SK-N-MC (cell line): ENCODE results near the gene GPR135.

ENCODE experiments used
- EZH2 ChIP-seq: fragments of 200-600 bp; sonication (generic); IDR thresholded peaks from one replicate; pipeline ENCODE4 v1.6.1; 2017; ENCODE audit warnings: antibody characterized with exemption
- FOXP2 ChIP-seq: optimal IDR thresholded peaks from 2 replicates; pipeline ENCODE3; 2011; ENCODE audit warnings: mild to moderate bottlenecking, moderate library complexity; ENCODE audit not compliant: insufficient read depth; ENCODE audit errors: extremely low read length, control extremely low read depth
- POLR2AphosphoS5 ChIP-seq: IDR thresholded peaks from 2 replicates; pipeline ENCODE4 v1.6.1; 2012; ENCODE audit warnings: mild to moderate bottlenecking, low read depth, low read length, borderline replicate concordance

DNA sequence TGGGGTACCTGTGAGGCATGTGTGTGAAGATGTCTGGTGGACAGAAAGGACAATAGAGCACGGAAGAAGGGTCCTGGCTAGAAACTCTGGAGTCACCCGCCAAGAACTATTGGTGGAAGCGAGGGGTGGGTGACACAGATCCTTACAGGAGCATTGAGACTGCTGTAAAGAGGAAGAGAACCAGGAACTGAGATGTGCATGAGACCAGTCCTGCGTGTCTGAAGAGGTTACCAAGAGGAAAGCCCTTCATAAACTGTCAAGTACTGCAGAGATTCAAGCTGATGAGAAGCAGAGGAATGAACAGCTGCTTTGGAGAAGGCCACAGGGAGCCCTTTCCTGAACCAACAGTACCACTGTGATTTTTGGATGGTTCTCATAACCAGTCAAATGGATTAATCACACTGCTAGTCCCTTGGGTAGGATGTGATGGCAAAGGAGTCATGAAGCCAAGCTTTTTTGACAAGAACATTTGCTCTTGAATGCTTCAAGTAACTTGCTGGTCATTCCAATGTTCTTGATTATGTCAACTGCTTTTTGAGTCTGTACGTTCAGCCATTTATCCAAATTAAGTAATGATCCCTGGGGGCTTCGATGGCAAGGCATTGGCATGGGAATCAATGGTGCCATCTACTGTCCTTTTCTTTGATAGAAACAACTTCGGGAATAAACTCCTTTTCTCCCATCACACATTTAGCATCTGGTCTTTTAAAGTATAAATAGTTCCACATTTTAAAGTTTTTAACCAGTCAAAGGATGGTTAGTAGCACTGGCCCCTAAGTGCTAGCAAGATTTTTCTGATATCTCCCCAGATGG lies 42.9 kb downstream of the GPR135 start:
- TF ChIP-seq POLR2AphosphoS5 (no peak), EZH2 (no peak), FOXP2 (no peak)
